Liver (tissue), 9 donors: ENCODE measurements around the gene BCAR3. TPM values are rescaled to one million over a fixed set of nuclear protein-coding genes. Genes with fewer than 3 reads are reported as not detected.

Experiments used
- DNase-seq: peaks from one replicate; pipeline ENCODE4 v3.0.0-alpha.2; 2017; ENCODE audit warnings: low spot score
- H3K27ac ChIP-seq, 2 donors: one replicate each; pipeline ENCODE4 v1.7.0; 2013; ENCODE audit warnings: inconsistent platforms in 2 of 2, low read length in 2 of 2, control low read depth in 1 of 2, low read depth in 1 of 2, mild to moderate bottlenecking in 1 of 2
- H3K27me3 ChIP-seq, 4 donors: one replicate each; pipeline versions ENCODE4 v1.6.1 to v1.7.0; 2013; ENCODE audit warnings: low read length in 3 of 4, inconsistent platforms in 1 of 4, mild to moderate bottlenecking in 1 of 4, moderate library complexity in 1 of 4; ENCODE audit not compliant: control insufficient read depth in 4 of 4, insufficient read depth in 4 of 4
- H3K36me3 ChIP-seq, 4 donors: one replicate each; pipeline versions ENCODE4 v1.6.1 to v1.7.0; 2013; ENCODE audit warnings: low read length in 3 of 4, mild to moderate bottlenecking in 3 of 4, low read depth in 1 of 4, moderate library complexity in 1 of 4; ENCODE audit not compliant: control insufficient read depth in 4 of 4, insufficient read depth in 3 of 4
- H3K4me1 ChIP-seq, 4 donors: one replicate each; pipeline versions ENCODE4 v1.6.1 to v1.7.0; 2013; ENCODE audit warnings: low read length in 3 of 4, mild to moderate bottlenecking in 3 of 4, moderate library complexity in 1 of 4; ENCODE audit not compliant: control insufficient read depth in 4 of 4, insufficient read depth in 4 of 4
- H3K4me3 ChIP-seq, 3 donors: one replicate each; pipeline versions ENCODE4 v1.6.1 to v1.7.0; 2013; ENCODE audit warnings: low read length in 3 of 3, control low read depth in 1 of 3, low read depth in 1 of 3, mild to moderate bottlenecking in 1 of 3
- H3K9ac ChIP-seq, 2 donors: one replicate each; pipeline ENCODE4 v1.7.0; 2013; ENCODE audit warnings: low read length in 2 of 2, mild to moderate bottlenecking in 2 of 2, moderate library complexity in 2 of 2, control low read depth in 1 of 2, low read depth in 1 of 2
- H3K9me3 ChIP-seq, 4 donors: one replicate each; pipeline versions ENCODE4 v1.6.1 to v1.7.0; 2013; ENCODE audit warnings: low read length in 3 of 4; ENCODE audit not compliant: control insufficient read depth in 4 of 4
- EGR1 ChIP-seq, 2 donors: IDR thresholded peaks; 2 replicates each; pipeline ENCODE4 v1.6.1; 2016 to 2018; ENCODE audit warnings: antibody characterized with exemption in 2 of 2, low read depth in 2 of 2
- FOXA1 ChIP-seq: IDR thresholded peaks from 2 replicates; pipeline ENCODE4 v1.6.1; 2016; ENCODE audit warnings: antibody characterized with exemption
- FOXA2 ChIP-seq: IDR thresholded peaks from 2 replicates; pipeline ENCODE4 v1.6.1; 2016; ENCODE audit warnings: antibody characterized with exemption
- GABPA ChIP-seq, 2 donors: IDR thresholded peaks in 1 of 2; conservative IDR thresholded peaks in 1 of 2; 2 replicates each; pipeline ENCODE4 v1.6.1; 2016; ENCODE audit warnings: antibody characterized with exemption in 2 of 2, mild to moderate bottlenecking in 1 of 2, moderate library complexity in 1 of 2
- HNF4A ChIP-seq, 2 donors: conservative IDR thresholded peaks; 2 replicates each; pipeline ENCODE4 v1.6.1; 2016; ENCODE audit warnings: antibody characterized with exemption in 2 of 2, mild to moderate bottlenecking in 2 of 2
- HNF4G ChIP-seq: IDR thresholded peaks from 2 replicates; pipeline ENCODE4 v1.6.1; 2016; ENCODE audit warnings: antibody characterized with exemption
- JUND ChIP-seq, 2 donors: IDR thresholded peaks; 2 replicates each; pipeline ENCODE4 v1.6.1; 2016; ENCODE audit warnings: antibody characterized with exemption in 2 of 2
- NR2F2 ChIP-seq: IDR thresholded peaks from 2 replicates; pipeline ENCODE4 v1.6.1; 2016; ENCODE audit warnings: antibody characterized with exemption
- RAD21 ChIP-seq, 2 donors: IDR thresholded peaks; 2 replicates each; pipeline ENCODE4 v1.6.1; 2016; ENCODE audit warnings: antibody characterized with exemption in 2 of 2, mild to moderate bottlenecking in 2 of 2
- RXRA ChIP-seq, 2 donors: IDR thresholded peaks; 2 replicates each; pipeline ENCODE4 v1.6.1; 2017 to 2018; ENCODE audit warnings: antibody characterized with exemption in 2 of 2, mild to moderate bottlenecking in 1 of 2
- SP1 ChIP-seq: IDR thresholded peaks from 2 replicates; pipeline ENCODE4 v1.6.1; 2018; ENCODE audit warnings: antibody characterized with exemption, mild to moderate bottlenecking
- TAF1 ChIP-seq: conservative IDR thresholded peaks from 2 replicates; pipeline ENCODE4 v1.6.1; 2016; ENCODE audit warnings: antibody characterized with exemption, mild to moderate bottlenecking
- YY1 ChIP-seq: IDR thresholded peaks from 2 replicates; pipeline ENCODE4 v1.6.1; 2016; ENCODE audit warnings: antibody characterized with exemption, mild to moderate bottlenecking
- WGBS: extraction: QIAGEN DNeasy Blood & Tissue Kit; methylation state at CpG from one replicate; pipeline ENCODE4 v1.1.7; 2013; 5-methylcytosine and 5-hydroxymethylcytosine counted together
- polyA plus RNA-seq, 2 donors: library from polyadenylated mRNA; stranded (reverse) in 1 of 2; unstranded in 1 of 2; fragments of 200-250 nt in 1 of 2; fragments of >200 nt in 1 of 2; fragmentation: Nextera tagmentation in 1 of 2; extraction: Ambion mirVana in 1 of 2; gene quantifications; one replicate each; pipeline versions ENCODE4 v1.2.1 to v1.2.3, GENCODE V29; 2013 to 2015
- total RNA-seq, 2 donors: library from RNA; depleted of rRNA; stranded (reverse); fragments of >200 nt; gene quantifications; one replicate each; pipeline ENCODE4 v1.2.3, GENCODE V29; 2014
- TF ChIP-seq, protein P1 (sequence below): fragments of 150-350 bp; IDR thresholded peaks from 2 replicates; pipeline ENCODE4 v1.5.1; 2017; ENCODE audit warnings: improper control_type of control experiment, low read depth, low read length; ENCODE audit not compliant: missing input control
- TF ChIP-seq, protein P2 (sequence below): IDR thresholded peaks from 2 replicates; pipeline ENCODE4 v1.6.1; 2016; ENCODE audit warnings: antibody characterized with exemption
- TF ChIP-seq, protein P3 (sequence below): IDR thresholded peaks from 2 replicates; pipeline ENCODE4 v1.6.1; 2016; ENCODE audit warnings: antibody characterized with exemption, mild to moderate bottlenecking
- TF ChIP-seq, protein P4 (sequence below): IDR thresholded peaks from 2 replicates; pipeline ENCODE4 v1.6.1; 2016; ENCODE audit warnings: antibody characterized with exemption
- TF ChIP-seq, protein P5 (sequence below): IDR thresholded peaks from 2 replicates; pipeline ENCODE4 v1.6.1; 2016; ENCODE audit warnings: antibody characterized with exemption
- donor health status: healthy.
- donor health status: healthy.
- donor health status: healthy.
- donor health status: healthy.
- donor health status: healthy.

Gene BCAR3
- total and polyA plus RNA-seq, 4 donors, result 2.8 to 10.3 (median 7.7) TPM

GRCh38 chr1:93605812-93606512 is 75.7 kb downstream of the BCAR3 start (continued):
- TF ChIP-seq EGR1 (IDR thresholded peaks at IDR 0.05; ENCODE audit: low read depth in 2 of 2) (no peak), GABPA (IDR thresholded peaks at IDR 0.05 in 1 of 2, conservative IDR thresholded peaks at IDR 0.05 in 1 of 2) (no peak), RXRA (IDR thresholded peaks at IDR 0.05) (no peak), SP1 (no peak)
- TF ChIP-seq, protein P1, sequence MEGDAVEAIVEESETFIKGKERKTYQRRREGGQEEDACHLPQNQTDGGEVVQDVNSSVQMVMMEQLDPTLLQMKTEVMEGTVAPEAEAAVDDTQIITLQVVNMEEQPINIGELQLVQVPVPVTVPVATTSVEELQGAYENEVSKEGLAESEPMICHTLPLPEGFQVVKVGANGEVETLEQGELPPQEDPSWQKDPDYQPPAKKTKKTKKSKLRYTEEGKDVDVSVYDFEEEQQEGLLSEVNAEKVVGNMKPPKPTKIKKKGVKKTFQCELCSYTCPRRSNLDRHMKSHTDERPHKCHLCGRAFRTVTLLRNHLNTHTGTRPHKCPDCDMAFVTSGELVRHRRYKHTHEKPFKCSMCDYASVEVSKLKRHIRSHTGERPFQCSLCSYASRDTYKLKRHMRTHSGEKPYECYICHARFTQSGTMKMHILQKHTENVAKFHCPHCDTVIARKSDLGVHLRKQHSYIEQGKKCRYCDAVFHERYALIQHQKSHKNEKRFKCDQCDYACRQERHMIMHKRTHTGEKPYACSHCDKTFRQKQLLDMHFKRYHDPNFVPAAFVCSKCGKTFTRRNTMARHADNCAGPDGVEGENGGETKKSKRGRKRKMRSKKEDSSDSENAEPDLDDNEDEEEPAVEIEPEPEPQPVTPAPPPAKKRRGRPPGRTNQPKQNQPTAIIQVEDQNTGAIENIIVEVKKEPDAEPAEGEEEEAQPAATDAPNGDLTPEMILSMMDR, result no peak

GRCh38 chr1:93605026-93605568 is 76.5 kb downstream of the BCAR3 start:
- no peak for DNase-seq
- H3K9ac ChIP-seq, result no peak overlapping the region

More at GRCh38 chr1:93605026-93605568, 76.5 kb downstream of the BCAR3 start:
- Histone ChIP-seq H3K27ac (no peak overlapping the region), H3K27me3 (no peaks in the 10 kb centered on the region), H3K4me3 (no peak overlapping the region), H3K4me1 (peaks cover 0 to 35% (median 7%) of the 10 kb centered on the region in 4 donors), H3K36me3 (peaks cover 0 to 3% (median 0%) of the 10 kb centered on the region in 4 donors), H3K9me3 (no peaks in the 10 kb centered on the region)
- TF ChIP-seq, protein P2, sequence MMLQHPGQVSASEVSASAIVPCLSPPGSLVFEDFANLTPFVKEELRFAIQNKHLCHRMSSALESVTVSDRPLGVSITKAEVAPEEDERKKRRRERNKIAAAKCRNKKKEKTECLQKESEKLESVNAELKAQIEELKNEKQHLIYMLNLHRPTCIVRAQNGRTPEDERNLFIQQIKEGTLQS, result no peak
- TF ChIP-seq, protein P3, sequence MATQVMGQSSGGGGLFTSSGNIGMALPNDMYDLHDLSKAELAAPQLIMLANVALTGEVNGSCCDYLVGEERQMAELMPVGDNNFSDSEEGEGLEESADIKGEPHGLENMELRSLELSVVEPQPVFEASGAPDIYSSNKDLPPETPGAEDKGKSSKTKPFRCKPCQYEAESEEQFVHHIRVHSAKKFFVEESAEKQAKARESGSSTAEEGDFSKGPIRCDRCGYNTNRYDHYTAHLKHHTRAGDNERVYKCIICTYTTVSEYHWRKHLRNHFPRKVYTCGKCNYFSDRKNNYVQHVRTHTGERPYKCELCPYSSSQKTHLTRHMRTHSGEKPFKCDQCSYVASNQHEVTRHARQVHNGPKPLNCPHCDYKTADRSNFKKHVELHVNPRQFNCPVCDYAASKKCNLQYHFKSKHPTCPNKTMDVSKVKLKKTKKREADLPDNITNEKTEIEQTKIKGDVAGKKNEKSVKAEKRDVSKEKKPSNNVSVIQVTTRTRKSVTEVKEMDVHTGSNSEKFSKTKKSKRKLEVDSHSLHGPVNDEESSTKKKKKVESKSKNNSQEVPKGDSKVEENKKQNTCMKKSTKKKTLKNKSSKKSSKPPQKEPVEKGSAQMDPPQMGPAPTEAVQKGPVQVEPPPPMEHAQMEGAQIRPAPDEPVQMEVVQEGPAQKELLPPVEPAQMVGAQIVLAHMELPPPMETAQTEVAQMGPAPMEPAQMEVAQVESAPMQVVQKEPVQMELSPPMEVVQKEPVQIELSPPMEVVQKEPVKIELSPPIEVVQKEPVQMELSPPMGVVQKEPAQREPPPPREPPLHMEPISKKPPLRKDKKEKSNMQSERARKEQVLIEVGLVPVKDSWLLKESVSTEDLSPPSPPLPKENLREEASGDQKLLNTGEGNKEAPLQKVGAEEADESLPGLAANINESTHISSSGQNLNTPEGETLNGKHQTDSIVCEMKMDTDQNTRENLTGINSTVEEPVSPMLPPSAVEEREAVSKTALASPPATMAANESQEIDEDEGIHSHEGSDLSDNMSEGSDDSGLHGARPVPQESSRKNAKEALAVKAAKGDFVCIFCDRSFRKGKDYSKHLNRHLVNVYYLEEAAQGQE, result no peak
- TF ChIP-seq, protein P4, sequence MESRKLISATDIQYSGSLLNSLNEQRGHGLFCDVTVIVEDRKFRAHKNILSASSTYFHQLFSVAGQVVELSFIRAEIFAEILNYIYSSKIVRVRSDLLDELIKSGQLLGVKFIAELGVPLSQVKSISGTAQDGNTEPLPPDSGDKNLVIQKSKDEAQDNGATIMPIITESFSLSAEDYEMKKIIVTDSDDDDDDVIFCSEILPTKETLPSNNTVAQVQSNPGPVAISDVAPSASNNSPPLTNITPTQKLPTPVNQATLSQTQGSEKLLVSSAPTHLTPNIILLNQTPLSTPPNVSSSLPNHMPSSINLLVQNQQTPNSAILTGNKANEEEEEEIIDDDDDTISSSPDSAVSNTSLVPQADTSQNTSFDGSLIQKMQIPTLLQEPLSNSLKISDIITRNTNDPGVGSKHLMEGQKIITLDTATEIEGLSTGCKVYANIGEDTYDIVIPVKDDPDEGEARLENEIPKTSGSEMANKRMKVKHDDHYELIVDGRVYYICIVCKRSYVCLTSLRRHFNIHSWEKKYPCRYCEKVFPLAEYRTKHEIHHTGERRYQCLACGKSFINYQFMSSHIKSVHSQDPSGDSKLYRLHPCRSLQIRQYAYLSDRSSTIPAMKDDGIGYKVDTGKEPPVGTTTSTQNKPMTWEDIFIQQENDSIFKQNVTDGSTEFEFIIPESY, result no peak
- TF ChIP-seq HNF4G, result no peak
- no peak for TF ChIP-seq NR2F2
- no peak for TF ChIP-seq RAD21 (IDR thresholded peaks at IDR 0.05)
- no peak for TF ChIP-seq SP1
- TF ChIP-seq TAF1, result no peak
- no peak for TF ChIP-seq RXRA (IDR thresholded peaks at IDR 0.05)
- no peak for TF ChIP-seq EGR1 (IDR thresholded peaks at IDR 0.05; ENCODE audit: low read depth in 2 of 2)
- TF ChIP-seq YY1, result no peak
- TF ChIP-seq GABPA (IDR thresholded peaks at IDR 0.05 in 1 of 2, conservative IDR thresholded peaks at IDR 0.05 in 1 of 2), result no peak
- TF ChIP-seq HNF4A (conservative IDR thresholded peaks at IDR 0.05), result no peak
- no peak for TF ChIP-seq JUND (IDR thresholded peaks at IDR 0.05)
- TF ChIP-seq FOXA1, result no peak
- no peak for TF ChIP-seq FOXA2
- TF ChIP-seq, protein P1, result no peak
- TF ChIP-seq, protein P5, sequence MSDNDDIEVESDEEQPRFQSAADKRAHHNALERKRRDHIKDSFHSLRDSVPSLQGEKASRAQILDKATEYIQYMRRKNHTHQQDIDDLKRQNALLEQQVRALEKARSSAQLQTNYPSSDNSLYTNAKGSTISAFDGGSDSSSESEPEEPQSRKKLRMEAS, result no peak
- 93% methylated on average over 10 of the region's 10 CpGs for WGBS
